Ovary (tissue), 3 donors: ENCODE measurements around the gene EPB41L3.

Experiments
- EP300 ChIP-seq: sonication (generic); formaldehyde crosslinking; IDR thresholded peaks from one replicate; pipeline ENCODE4 v1.6.1; 2017; ENCODE audit warnings: antibody characterized with exemption
- POLR2A ChIP-seq: fragments of 450-650 bp; IDR thresholded peaks from one replicate; pipeline ENCODE4 v1.6.1; 2017; ENCODE audit warnings: antibody characterized with exemption, mild to moderate bottlenecking, moderate library complexity
- TF ChIP-seq, protein P1 (sequence below), 3 donors: fragments of 450-650 bp in 2 of 3; fragments of 200-600 bp in 1 of 3; IDR thresholded peaks; one replicate each; pipeline versions ENCODE4 v1.5.1 to v1.8.0; 2016 to 2022; ENCODE audit warnings: antibody characterized with exemption in 3 of 3, mild to moderate bottlenecking in 1 of 3
- donor health status: DM: no; HTN: no; CAD: no.

DNA sequence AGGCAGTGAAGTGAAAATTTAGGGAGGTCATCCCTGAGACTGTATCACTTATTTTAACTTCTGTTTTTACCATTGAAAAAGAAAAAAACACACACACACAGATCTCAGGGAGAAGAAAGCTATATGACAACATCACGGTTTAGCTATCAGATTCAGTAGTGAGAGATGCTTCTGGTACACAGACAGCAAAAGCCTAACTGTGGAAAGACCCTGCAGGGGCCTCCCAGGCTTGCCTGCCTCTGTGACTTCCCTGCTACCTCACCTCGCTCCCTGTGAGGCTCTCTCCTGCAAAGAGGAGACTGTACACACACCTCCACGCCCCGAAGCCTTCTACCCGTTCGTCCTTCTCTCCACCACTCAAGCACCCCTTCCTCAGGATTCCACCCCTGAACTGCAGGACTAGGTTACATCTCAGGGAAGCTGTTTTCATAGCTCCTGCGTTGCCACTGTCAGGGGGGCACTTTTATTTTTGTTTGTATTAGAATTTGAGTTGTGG lies 86.3 kb downstream of the EPB41L3 start:
- TF ChIP-seq, protein P1, sequence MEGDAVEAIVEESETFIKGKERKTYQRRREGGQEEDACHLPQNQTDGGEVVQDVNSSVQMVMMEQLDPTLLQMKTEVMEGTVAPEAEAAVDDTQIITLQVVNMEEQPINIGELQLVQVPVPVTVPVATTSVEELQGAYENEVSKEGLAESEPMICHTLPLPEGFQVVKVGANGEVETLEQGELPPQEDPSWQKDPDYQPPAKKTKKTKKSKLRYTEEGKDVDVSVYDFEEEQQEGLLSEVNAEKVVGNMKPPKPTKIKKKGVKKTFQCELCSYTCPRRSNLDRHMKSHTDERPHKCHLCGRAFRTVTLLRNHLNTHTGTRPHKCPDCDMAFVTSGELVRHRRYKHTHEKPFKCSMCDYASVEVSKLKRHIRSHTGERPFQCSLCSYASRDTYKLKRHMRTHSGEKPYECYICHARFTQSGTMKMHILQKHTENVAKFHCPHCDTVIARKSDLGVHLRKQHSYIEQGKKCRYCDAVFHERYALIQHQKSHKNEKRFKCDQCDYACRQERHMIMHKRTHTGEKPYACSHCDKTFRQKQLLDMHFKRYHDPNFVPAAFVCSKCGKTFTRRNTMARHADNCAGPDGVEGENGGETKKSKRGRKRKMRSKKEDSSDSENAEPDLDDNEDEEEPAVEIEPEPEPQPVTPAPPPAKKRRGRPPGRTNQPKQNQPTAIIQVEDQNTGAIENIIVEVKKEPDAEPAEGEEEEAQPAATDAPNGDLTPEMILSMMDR (IDR thresholded peaks at IDR 0.05), result no peak
- TF ChIP-seq POLR2A (no peak), EP300 (no peak)
